Right ventricle myocardium inferior (tissue), 1 donor: Measurements from ENCODE around the gene ATF5. TPM values are rescaled to one million over a fixed set of nuclear protein-coding genes. Genes with fewer than 3 reads are reported as not detected.

ENCODE experiments used
- ATAC-seq: fragments of 200-7000 bp; cut with Tn5 transposase; one replicate; pipeline ENCODE4 v1.9.1; 2020; ENCODE audit warnings: mild to moderate bottlenecking, moderate library complexity
- DNase-seq: peaks from one replicate; pipeline ENCODE4 v3.0.0; 2021; ENCODE audit errors: missing footprints
- intact Hi-C: fragments of 100-400 bp; cut with DNase I; formaldehyde crosslinking; loops from one replicate; pipeline ENCODE4 v1.11.0; 2022
- long read RNA-seq: library from polyadenylated mRNA; unstranded; transcript quantifications from one replicate; pipeline ENCODE4 v2.0.0, GENCODE V29; 2021
- total RNA-seq: library from RNA; stranded (reverse); fragmentation: NEBNext Ultra II Directional; extraction: Animal tissue kit (Norgen Biotek cat#: 25700); gene quantifications from one replicate; pipeline ENCODE4 v1.2.1, GENCODE V29; 2021
- donor health status: DM: no; HTN: yes; CAD: no; lungs with severe emphysema.

ATF5 gene
- 10.4 TPM for total RNA-seq
- long read RNA-seq = 0 reads

- ATAC-seq (peak; percentile 81), DNase-seq (peak; percentile 95)
- intact Hi-C loops = no loop called here
Observed at GRCh38 chr19:49929121-49929610, at the start of gene ATF5, which contains the start of gene NUP62. Gene ATF5 (plus strand): TSS chr19:49929205. CDS start chr19:49930851, 1,646 bp downstream. Gene NUP62 (minus strand): TSS chr19:49929504. CDS start chr19:49909807, 19,697 bp downstream.

- intact Hi-C loops = loop anchor here (5.0 to 10.0 kb wide), 2 partner anchors 202 to 385 kb away; partner anchors contain the start of genes PRMT1 and RPS11
- ATAC-seq = no peak
Observed at GRCh38 chr19:49879243-49879963, 49.6 kb upstream of the ATF5 start.

GRCh38 chr19:49880162-49880869 lies 48.7 kb upstream of the ATF5 start:
- DNase-seq (no peak), ATAC-seq (no peak)
- intact Hi-C loops = no loop called here

More at GRCh38 chr19:49879243-49879963, 49.6 kb upstream of the ATF5 start:
- DNase-seq = no peak

- intact Hi-C loops = no loop called here
- DNase-seq (no peak), ATAC-seq (no peak)
Observed at GRCh38 chr19:49881186-49881585, 47.8 kb upstream of the ATF5 start.

- ATAC-seq (no peak), DNase-seq (no peak)
- intact Hi-C loops = no loop called here
Observed at GRCh38 chr19:49881672-49882394, 47.2 kb upstream of the ATF5 start.

- ATAC-seq (no peak), DNase-seq (no peak)
- intact Hi-C loops = no loop called here
Observed at GRCh38 chr19:49882643-49883042, 46.4 kb upstream of the ATF5 start.

GRCh38 chr19:49883094-49883493 lies 45.9 kb upstream of the ATF5 start:
- intact Hi-C loops = no loop called here
- DNase-seq = no peak

GRCh38 chr19:49884109-49884508 lies 44.9 kb upstream of the ATF5 start:
- intact Hi-C loops = no loop called here
- no peak for ATAC-seq
- no peak for DNase-seq

More at GRCh38 chr19:49883094-49883493, 45.9 kb upstream of the ATF5 start:
- ATAC-seq = no peak

GRCh38 chr19:49884760-49885159 lies 44.2 kb upstream of the ATF5 start:
- DNase-seq (no peak), ATAC-seq (no peak)
- intact Hi-C loops = no loop called here

GRCh38 chr19:49887037-49887664 lies 41.9 kb upstream of the ATF5 start:
- intact Hi-C loops = no loop called here
- ATAC-seq = no peak

GRCh38 chr19:49887665-49888509 lies 41.1 kb upstream of the ATF5 start:
- intact Hi-C loops = no loop called here
- no peak for DNase-seq
- ATAC-seq = no peak

More at GRCh38 chr19:49887037-49887664, 41.9 kb upstream of the ATF5 start:
- no peak for DNase-seq

GRCh38 chr19:49888510-49888824 lies 40.5 kb upstream of the ATF5 start:
- DNase-seq (no peak), ATAC-seq (no peak)
- intact Hi-C loops = no loop called here

- no peak for ATAC-seq
- intact Hi-C loops = no loop called here
- no peak for DNase-seq
Observed at GRCh38 chr19:49889038-49889686, 39.8 kb upstream of the ATF5 start.

- peak; percentile 91 for DNase-seq
- peak; percentile 68 for ATAC-seq
- intact Hi-C loops = no loop called here
Observed at GRCh38 chr19:49889687-49890348, 39.2 kb upstream of the ATF5 start.

GRCh38 chr19:49890349-49891311 lies 38.4 kb upstream of the ATF5 start:
- ATAC-seq = peak; percentile 11
- intact Hi-C loops = no loop called here
- no peak for DNase-seq

GRCh38 chr19:49891393-49891792 lies 37.6 kb upstream of the ATF5 start:
- ATAC-seq = no peak
- DNase-seq = no peak
- intact Hi-C loops = no loop called here
